Astrocyte of the spinal cord (primary cell): ENCODE measurements around the gene FLRT2.

Experiments
- DNase-seq: peaks from one replicate; pipeline ENCODE4 v3.0.0; 2011; ENCODE audit warnings: low read depth, low spot score
- H3K4me3 ChIP-seq: 2 replicates; pipeline ENCODE4 v1.5.1; 2011; ENCODE audit warnings: low read depth, mild to moderate bottlenecking, low read length, moderate library complexity
- in situ Hi-C: cut with HindIII; loops from 2 replicates; pipeline ENCODE4 v1.10.0; 2017; ENCODE audit warnings: low sequenced_read_pairs
- TF ChIP-seq, protein P1 (sequence below): IDR thresholded peaks from 2 replicates; pipeline ENCODE4 v1.5.1; 2012; ENCODE audit warnings: low read depth, mild to moderate bottlenecking, low read length, inconsistent platforms

FLRT2 gene

DNA sequence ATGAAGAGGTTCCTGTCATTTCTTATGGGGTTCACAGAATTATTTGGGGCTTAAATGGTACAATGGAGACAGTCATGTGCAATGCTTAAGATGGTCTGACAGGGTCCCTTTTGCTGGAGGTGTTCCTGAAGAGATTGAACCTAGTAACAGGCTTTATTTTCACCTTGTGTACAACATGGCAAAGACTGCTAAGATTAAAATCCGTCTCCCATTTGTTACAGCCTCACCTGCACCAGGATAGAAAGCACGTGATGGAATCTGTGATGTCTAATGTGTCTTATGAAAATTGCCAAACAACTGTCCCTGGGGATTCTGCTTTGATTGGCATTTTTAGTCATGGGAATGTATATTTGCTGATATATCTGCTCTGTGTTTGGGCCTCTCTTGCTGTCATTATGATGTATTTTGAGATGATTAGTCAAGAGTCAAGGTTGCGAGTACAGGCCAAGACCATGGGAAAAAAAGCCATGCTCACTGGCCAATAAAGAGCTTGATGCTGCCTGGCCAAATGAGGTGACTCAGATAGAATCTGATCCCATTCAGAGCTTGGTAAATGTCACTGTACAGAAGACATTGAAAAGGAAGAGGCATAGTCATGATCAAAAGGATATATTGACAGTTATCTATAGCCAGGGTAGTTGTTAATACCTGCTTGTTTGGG, 96.1 kb downstream of the FLRT2 start:
- DNase-seq = no peak
- H3K4me3 ChIP-seq = no peak overlapping the region
- in situ Hi-C loops = no loop called here
- TF ChIP-seq, protein P1, sequence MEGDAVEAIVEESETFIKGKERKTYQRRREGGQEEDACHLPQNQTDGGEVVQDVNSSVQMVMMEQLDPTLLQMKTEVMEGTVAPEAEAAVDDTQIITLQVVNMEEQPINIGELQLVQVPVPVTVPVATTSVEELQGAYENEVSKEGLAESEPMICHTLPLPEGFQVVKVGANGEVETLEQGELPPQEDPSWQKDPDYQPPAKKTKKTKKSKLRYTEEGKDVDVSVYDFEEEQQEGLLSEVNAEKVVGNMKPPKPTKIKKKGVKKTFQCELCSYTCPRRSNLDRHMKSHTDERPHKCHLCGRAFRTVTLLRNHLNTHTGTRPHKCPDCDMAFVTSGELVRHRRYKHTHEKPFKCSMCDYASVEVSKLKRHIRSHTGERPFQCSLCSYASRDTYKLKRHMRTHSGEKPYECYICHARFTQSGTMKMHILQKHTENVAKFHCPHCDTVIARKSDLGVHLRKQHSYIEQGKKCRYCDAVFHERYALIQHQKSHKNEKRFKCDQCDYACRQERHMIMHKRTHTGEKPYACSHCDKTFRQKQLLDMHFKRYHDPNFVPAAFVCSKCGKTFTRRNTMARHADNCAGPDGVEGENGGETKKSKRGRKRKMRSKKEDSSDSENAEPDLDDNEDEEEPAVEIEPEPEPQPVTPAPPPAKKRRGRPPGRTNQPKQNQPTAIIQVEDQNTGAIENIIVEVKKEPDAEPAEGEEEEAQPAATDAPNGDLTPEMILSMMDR = no peak

DNA sequence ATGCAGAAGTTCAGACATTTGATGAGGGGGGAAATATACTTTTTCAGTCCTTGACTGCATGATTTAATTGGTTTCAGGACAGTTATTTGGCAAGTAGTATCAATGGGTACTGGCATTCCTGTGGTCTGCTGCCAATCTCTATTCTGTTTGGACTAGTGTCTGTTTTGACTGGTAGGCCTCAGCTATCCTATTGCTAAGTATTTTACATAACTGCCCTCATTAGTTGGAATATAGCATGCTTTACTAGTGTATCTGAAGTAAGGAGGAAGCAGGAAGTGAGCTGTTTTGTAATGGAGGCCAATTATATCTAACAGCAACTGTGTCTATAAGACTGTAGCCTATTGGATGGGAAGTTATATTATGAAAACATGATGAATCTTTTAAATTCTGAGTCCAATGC, 104.3 kb downstream of the FLRT2 start:
- TF ChIP-seq, protein P1 = no peak
- H3K4me3 ChIP-seq = no peak overlapping the region
- in situ Hi-C loops = no loop called here
- peak; percentile 10 for DNase-seq

DNA sequence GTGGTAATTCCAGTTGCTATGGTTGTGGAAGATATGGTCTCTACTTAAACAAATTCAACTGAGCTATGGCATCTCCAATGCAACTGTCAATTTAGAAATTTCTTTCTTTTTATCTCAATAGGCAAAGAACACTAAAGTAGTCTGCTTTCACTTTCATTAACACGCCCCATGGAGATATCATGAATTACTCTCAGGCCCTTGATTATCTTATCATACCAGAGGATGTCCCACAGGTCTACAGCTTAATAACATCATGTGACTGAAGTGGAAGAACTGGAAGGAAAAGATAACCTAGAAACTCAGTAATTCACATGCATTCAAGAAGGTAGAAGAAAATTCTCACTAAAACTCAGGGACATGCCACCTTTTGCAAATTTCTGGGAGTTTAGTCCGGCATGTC, 114.3 kb downstream of the FLRT2 start:
- DNase-seq = no peak
- H3K4me3 ChIP-seq = no peak overlapping the region
- TF ChIP-seq, protein P1 = no peak
- in situ Hi-C loops = no loop called here

DNA sequence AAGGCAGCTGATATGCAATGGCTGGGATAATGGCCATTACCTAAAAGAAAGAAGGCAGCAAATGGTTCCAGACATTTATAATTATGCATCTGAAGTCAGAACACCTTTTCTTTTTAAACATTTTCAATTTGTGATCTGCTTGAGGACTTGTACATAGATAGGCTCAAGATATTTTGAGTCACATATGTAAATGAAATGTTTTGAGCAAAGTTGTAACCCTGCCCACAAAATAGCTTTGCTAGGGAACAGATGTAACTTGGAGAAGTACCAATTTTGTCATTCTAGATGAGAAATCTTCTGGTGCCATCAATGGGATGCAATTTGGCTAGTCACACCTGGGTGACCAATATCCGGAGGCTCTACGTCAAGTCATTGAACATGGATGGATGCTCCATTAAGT, 123.1 kb downstream of the FLRT2 start:
- no peak for DNase-seq
- no peak overlapping the region for H3K4me3 ChIP-seq
- TF ChIP-seq, protein P1 = no peak
- in situ Hi-C loops = no loop called here

DNA sequence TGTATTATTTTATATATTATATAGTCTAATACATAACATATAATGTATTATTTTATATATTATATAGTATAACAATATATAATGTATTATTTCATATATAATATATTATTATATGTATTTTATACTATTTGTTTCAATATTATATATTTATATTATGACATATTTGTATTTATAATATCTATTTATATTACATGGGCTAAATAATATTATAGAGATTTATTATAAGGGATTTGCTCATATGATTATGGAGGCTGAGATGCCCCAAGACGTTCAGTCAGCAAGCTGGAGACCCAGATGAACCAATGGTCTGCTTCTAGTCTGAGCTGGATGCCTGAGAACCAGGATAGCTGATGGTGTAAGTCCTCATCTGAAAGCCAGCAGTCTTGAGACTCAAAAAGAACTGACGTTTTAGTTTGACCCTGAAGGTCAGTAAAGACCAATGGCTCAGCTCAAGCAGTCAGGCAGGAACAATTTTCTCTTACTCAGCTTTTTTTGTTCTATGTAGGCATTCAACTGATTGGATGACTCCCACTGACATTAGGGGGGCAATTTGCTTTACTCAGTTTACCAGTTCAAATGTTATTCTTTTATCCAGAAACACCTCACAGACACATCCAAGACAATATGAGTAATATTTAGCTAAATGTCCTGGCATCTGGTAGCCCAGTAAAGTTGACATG, 130.4 kb downstream of the FLRT2 start:
- DNase-seq = no peak
- TF ChIP-seq, protein P1 = no peak
- in situ Hi-C loops = no loop called here
- H3K4me3 ChIP-seq = no peak overlapping the region

DNA sequence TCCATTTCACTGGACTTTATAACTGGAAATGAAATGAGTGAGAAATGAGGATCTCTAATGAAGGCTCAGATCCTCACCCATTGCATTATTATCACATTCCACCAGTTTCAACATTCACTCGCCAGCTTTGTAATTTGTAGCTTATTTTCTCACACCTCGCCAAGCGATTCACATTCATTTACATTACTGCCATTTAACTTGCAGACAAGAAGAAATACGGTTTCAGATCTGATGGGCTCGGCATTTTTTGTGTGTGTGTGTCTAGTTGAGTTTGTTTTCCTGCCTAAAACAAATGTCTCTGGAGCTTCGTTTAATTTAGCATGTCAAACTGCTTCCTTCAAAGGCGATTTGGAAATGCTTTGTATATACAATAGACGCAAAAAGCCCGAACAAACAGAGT, 132.2 kb downstream of the FLRT2 start:
- H3K4me3 ChIP-seq = no peak overlapping the region
- no peak for DNase-seq
- in situ Hi-C loops = no loop called here
- TF ChIP-seq, protein P1 = no peak
